ENCODE data around the gene SH2B2.

Gene SH2B2

DNA sequence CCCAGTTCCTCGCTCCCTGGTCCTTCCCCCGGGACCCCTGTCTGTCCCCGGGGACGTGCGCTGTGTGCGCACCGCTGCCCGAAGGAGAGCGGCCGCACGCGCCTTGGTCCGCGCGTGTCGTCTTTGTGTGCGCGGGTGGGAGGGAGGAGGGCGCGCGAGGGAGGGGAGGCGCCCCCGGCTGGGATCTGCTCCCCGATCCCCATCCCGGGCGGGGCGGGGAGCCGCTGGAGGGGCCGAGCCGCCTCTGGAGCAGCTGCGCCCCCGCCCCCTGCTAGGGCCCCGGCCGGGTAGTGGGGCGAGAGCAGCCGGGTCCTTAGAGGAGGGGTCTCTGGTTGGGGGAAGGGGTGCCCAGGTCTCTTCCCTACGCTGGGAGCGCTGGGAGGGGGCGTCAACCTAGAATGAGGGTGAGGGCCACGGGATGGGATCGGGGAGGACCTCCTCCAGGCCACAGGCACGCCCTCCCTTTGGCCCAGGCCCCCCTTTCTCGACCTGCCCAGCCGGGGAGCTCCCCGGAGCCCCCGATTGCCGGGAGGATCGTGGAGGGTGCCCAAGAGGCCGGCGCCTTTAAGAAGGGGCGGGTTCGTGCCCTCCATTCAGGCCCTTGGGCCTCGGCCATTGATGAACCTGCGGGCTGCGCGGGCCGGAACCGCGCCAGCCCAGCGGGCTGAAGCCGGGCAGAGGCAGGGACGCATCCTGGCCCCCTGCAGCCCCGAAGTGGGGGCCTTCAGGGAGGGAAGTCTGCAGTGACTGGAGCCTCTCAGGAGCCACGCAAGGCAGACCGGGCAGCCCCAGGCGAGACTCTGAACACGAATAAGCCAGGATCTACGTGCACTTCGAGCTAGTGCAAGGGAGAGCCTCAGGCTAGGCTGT lies 678 bp downstream of the SH2B2 start:
- TF ChIP-seq, protein P1, sequence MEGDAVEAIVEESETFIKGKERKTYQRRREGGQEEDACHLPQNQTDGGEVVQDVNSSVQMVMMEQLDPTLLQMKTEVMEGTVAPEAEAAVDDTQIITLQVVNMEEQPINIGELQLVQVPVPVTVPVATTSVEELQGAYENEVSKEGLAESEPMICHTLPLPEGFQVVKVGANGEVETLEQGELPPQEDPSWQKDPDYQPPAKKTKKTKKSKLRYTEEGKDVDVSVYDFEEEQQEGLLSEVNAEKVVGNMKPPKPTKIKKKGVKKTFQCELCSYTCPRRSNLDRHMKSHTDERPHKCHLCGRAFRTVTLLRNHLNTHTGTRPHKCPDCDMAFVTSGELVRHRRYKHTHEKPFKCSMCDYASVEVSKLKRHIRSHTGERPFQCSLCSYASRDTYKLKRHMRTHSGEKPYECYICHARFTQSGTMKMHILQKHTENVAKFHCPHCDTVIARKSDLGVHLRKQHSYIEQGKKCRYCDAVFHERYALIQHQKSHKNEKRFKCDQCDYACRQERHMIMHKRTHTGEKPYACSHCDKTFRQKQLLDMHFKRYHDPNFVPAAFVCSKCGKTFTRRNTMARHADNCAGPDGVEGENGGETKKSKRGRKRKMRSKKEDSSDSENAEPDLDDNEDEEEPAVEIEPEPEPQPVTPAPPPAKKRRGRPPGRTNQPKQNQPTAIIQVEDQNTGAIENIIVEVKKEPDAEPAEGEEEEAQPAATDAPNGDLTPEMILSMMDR (IDR thresholded peaks at IDR 0.05; ENCODE audit: low read depth, low read length, missing control alignments), result no peak
- no peak for DNase-seq (ENCODE audit: low read depth)
- H3K4me3 ChIP-seq (ENCODE audit: low read depth, low read length), result peak overlapping the region; percentile 96

DNA sequence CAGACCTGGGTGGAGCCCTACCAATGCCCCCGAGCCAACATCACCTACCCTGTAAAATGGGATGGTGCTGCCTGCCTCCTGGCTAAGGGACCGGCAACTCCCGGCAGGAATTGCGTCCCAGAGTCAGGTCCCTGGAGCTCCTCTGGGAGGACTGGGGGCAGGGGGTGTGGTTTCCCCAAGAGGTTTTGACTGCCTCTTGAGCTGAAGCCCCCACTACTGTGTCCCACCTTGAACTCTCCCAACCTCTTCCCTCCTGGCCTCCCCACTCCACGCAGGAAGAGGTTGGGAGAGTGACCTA lies 1.3 kb downstream of the SH2B2 start:
- H3K4me3 ChIP-seq (ENCODE audit: low read depth, low read length), result peak overlapping the region; percentile 96
- TF ChIP-seq, protein P1 (IDR thresholded peaks at IDR 0.05; ENCODE audit: low read depth, low read length, missing control alignments), result no peak
- DNase-seq (ENCODE audit: low read depth), result no peak

DNA sequence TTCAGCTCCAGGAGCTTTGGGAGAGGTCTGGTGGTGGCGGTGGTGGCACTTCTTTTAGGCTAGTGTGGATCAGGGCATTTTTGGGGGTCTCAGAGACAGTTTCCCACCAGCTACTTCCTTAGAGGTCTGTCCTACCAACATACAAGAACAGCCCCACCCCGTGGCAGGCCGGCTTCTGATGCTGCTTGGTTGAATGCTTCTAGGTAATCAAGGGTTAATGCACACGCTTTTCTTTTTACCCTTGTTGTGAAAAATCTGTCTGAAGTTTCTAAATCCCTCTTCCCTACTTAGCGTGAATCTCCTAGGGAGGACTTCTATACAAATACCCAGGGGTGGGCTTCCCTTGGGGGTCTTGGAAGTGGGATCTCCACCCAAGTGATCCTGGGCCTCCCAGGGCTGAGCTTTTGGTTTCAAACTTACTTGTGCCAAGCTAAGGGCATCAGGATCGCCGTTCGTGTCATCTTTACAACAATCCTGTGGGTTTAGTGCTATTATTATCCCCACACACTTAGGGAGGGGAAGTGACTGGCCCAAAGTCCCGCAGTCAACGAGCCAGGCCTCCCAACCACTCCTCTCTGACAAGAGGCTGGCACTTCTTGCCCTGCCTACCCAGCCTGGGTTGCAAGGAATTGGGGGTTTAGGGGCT lies 1.7 kb downstream of the SH2B2 start:
- TF ChIP-seq, protein P1 (IDR thresholded peaks at IDR 0.05; ENCODE audit: low read depth, low read length, missing control alignments), result peak; percentile 53
- H3K4me3 ChIP-seq (ENCODE audit: low read depth, low read length), result peak overlapping the region; percentile 96
- DNase-seq (ENCODE audit: low read depth), result no peak

- TF ChIP-seq, protein P1 (IDR thresholded peaks at IDR 0.05; ENCODE audit: low read depth, low read length, missing control alignments), result no peak
- peak; percentile 73 for DNase-seq (ENCODE audit: low read depth)
- H3K4me3 ChIP-seq (ENCODE audit: low read depth, low read length), result peak overlapping the region; percentile 96
Observed at GRCh38 chr7:102289057-102289456, 2.4 kb downstream of the SH2B2 start.

DNA sequence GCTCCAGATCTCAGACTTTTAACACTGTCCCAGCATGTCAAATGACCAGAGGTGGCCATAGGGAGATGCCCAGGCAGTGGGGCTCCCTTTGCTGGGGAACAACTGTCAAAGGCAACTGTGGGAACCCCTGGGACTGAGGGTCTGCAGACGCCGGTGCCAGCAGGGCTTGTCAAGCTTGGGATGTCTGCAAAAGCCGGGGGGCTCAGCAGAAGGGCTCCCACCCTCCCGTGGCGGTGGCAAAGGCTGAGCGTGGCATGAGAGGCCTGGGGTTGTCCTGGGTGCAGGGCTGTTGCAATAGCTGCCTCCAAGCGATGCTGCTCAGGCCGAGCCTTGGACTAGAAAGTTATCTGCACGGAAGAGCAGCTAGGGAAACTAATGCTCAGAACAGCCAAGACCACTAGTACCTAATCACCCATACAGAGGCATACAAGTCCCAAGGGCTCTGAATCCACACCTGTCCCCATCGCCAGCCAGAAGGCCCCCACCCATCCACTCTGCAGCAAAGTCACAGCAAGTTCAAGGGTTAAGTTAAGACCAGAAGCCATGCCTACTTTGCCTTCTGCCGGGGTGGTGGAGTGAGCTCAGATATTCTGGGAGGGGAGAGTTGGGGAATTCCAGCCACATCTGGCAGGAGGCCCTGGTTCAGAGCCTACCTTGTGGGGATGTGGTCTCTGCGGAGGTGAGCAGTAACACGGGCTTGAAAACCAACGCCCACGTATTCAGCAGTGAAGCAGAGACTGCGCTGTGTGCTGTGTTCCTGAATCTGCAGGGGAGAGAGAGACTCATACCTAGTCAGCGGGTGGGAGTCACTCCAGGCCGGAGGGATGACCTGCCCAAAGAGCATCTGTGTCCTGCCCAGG lies 4.6 kb downstream of the SH2B2 start:
- peak overlapping the region; percentile 40 for H3K4me3 ChIP-seq (ENCODE audit: low read depth, low read length)
- peak; percentile 89 for DNase-seq (ENCODE audit: low read depth)
- TF ChIP-seq, protein P1 (IDR thresholded peaks at IDR 0.05; ENCODE audit: low read depth, low read length, missing control alignments), result no peak

DNA sequence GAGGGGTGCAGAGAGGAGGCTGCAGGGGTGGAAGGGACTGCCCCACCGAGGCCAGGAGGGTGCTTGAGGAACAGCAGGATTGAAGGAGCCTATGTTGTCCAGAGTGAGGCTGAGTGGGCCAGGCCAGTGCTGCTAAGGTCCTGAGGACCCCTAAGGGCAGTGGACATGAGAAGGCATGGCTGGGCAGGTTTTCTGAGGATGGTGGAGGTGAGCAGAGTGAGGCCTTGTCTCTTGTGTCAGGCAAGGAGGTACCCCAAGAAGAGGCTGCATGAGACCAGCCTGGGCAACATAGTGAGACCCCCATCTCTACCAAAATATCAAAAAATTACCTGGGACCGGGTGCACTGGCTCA lies 5.2 kb downstream of the SH2B2 start:
- DNase-seq (ENCODE audit: low read depth), result no peak
- TF ChIP-seq, protein P1 (IDR thresholded peaks at IDR 0.05; ENCODE audit: low read depth, low read length, missing control alignments), result no peak
- H3K4me3 ChIP-seq (ENCODE audit: low read depth, low read length), result peak overlapping the region; percentile 40
